GM19395 (cell line): Measurements from ENCODE around the gene PAQR4.

Experiments
- ATAC-seq: cut with Tn5 transposase; IDR thresholded peaks from one replicate; pipeline ENCODE4 v1.9.1; 2021; ENCODE audit warnings: mild to moderate bottlenecking, moderate library complexity; ENCODE audit not compliant: unreplicated experiment

PAQR4 gene

DNA sequence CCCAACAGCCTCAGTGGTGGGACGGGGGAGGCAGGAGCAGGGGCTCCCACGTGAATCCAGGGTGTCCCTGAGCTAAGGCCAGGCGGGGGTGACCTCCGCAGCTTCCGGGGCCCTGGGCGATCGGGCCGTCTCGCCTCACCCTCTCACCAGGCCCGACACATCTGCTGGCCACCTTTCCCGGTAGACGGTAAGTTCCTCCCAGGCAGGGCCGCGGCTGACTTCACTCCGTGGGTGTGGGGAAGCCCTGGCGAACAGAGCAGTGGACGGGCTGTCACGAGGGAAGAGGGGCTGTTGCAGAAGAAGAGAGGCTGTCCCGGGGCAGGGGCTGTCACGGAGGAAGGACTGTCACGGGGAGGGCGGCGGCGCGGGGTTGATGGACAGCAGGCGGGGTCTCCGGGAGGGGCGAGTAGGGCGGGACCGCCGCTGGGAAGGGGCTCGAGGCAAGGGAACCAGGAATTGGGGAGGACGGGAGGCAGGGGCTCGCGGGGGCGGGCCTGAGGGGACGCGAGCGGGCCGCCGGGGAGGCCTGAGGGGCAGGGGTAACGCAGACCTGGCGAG lies 10.6 kb downstream of the PAQR4 start:
- ATAC-seq, result no peak

DNA sequence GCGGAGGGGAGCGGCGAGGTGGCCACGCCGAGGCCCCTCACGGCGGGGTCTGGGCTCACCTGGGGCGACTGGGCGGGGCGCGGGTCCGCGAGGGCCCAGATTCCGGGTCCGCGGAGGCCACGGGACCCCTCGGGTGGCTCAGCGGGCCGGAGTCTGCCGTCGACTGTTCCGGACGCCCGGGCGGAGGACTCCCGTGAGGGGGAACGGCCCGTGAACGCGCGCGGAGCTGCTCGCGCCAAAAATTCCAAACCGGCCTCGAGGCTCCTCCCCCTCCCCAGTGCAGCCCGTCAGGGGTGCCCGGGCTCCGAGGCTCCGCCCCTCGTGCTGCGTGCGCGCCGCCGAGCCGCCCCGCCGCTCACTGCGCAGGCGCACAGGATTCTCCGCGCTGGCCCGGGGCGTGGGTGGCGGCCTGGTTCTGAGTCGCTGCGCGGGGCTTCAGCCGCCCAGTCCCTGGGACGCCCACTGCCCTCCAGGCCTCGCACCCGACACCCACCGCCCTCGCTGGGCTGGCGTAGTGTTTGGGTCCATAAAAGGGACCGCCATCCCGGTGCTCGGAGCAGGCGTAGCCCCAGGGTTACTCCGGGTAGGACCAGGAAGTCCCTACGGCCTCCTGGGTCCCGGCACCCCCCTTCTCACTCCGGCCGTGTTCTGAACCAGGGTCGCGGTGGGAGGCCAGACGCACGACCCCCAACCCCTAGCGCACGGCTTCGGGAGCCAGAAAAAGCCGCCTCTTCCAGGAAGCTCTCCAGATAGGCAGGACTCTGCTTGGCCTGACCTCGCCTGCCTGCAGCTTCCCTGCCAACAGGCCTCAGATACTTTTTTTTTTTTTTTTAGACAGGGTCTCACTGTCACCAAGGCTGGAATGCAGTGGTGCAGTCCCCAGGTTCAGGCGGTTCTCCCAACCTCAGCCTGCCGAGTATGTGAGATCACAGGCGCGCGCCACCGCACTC lies 11.4 kb downstream of the PAQR4 start, which contains the start of gene PKMYT1:
Gene PKMYT1 (minus strand): TSS at position 220 of the 950 bp plus-strand sequence. CDS start 789 bp downstream, outside the sequence.
- ATAC-seq, result peak; percentile 74

DNA sequence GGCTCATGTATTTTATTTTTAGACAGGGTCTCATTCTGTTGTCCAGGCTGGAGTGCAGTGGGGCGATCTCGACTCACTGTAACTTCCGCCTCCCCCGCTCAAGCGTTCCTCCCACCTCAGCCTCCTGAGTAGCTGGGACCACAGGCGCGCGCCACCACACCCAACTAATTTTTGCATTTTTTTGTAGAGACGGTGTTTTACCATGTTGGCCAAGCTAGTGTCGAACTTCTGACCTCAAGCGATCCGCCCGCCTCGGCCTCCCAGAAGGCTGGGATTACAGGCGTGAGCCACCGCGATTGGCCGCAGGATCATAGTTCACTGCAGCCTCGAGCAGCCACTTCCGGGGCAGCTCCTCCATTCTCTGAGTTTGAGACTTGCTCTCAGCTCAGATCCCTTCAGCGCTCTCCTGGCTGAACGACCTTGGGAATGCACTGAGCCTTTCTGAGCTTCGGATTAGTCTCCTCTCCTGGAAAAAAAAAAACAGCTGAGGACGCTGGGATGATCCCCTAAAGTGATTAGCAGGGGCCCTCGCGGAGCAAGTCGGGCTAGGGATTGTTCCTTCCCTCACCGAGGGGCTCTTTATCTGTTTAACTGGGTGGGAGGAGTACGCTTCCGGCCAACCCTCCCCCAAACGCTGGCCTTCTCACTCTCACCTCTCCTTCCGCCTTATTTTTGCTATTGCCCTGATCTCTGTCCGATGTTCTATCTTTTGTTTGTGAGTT lies 12.2 kb downstream of the PAQR4 start:
- no peak for ATAC-seq

DNA sequence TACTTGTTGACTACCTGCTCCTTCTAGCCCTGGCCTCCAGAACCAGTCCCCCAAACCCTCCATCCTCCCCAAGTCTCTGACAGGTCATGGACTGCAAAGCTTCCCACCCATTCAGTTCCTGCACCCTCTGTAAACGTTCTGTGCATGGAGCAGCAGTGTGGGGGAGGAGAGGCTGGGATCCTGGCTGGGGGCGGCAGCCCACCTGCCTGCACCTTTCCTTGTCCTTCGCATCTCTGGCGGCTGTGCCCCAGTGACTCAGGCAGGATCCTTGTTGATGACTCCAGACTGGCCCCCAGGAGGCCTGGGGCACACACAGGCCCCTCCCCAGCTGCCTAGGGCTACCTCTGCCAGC lies 12.7 kb downstream of the PAQR4 start:
- no peak for ATAC-seq

DNA sequence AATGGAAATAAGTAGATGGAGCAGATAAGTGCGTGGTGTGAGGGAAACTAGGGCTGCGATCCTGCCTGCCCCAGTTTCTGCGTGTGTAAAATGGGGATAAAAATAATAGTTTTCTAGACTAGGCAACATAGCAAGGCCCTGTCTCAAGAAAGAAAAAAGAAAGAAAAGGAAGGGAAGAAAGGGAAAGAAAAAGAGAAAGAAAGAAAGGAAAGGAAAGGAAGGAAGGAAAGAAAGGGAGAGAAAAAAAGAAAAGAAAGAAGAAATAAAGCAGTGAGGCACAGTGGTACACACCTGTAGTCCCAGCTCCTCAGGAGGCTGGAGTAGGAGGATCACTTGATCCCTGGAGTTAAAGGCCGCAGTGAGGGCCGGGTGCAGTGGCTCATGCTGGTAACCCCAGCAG lies 13.3 kb downstream of the PAQR4 start:
- no peak for ATAC-seq

DNA sequence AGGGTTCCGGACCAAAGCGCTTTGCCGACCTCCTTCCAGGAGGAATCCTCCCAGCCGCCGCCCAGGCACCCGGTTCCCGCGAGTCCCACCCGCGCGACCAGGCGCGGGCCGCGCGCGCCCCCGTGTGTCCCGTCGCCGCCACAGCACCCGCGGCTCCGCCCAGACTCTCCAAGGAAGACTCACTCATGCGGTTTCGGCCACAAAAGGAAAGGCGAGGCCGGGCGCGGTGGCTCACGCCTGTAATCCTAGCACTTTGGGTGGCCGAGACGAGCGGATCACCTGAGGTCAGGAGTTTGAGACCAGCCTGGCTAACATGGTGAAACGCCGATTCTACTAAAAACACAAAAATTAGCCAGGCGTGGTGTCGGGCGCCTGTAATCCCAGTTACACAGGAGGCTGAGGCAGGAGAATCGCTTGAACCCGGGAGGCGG lies 14.6 kb downstream of the PAQR4 start:
- ATAC-seq, result no peak

DNA sequence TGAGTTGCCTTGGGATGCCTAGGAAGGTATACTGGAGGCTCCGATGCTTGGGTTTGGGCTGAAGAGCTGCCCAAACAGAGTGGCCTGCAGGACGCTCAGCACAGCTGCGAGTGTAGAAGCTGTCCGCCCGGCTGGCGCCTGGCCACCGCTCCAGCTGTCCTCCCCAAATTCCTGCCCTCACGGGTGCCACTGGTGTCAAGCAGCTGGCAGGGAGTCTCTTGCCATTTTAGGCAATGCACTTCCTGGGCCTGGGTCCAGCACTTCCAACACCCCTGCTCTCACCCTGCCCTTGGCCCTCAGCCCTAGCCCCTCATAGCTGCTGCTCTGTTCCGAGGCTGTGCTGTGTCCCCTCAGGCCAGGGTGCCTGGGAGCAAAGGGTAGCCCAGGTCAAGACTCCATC lies 16.3 kb downstream of the PAQR4 start:
- no peak for ATAC-seq

DNA sequence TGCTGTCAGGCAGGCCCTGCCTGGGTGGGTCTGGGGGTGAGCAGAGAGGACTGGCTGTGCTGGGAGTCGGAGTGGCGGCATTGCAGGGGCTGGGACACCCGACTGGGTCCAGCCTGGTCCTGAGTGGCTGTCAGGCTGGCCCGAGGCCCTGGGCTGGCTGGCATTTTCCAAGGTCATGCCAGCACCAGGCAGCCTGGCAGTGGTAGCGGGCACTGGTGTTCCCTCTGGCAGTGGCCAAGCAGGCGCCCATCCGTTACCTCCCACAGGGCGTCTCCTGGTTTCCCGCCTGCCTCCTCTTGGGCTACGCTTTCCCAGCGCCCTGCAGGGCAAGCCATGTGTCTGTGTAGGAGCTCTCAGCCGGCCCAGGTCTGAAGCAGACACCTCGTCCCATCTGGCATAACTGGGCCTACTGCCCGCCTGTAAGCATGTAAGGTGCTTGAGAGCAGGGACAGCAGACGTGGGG lies 16.8 kb downstream of the PAQR4 start:
- no peak for ATAC-seq

DNA sequence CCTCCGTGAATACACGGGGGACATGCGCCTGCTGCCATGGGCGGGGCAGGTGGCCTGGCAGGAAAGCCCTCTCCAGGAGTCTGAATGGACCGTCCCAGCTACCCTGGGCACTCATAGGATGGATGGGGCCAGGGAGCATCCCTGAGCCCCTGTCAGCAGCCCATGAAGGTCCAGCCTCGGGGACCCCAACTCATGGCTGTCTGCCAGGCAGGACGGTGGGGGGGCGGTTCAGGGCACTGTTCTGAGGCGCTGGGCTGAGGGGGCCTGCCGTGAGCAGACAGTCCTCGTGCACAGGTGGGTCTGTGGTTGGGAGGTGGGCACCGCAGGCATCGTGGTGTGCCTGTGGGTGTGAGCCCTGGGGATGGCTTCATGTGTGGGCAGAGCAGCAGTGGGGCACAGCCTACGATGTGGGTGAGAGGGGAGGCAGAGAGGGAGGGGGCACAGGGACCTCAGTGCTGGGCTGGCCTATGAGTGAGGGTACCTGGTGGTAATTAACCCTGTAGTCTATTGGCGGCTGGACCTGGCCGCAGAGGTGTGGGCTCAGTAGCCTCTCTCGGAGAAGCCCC lies 17.6 kb downstream of the PAQR4 start:
- no peak for ATAC-seq

DNA sequence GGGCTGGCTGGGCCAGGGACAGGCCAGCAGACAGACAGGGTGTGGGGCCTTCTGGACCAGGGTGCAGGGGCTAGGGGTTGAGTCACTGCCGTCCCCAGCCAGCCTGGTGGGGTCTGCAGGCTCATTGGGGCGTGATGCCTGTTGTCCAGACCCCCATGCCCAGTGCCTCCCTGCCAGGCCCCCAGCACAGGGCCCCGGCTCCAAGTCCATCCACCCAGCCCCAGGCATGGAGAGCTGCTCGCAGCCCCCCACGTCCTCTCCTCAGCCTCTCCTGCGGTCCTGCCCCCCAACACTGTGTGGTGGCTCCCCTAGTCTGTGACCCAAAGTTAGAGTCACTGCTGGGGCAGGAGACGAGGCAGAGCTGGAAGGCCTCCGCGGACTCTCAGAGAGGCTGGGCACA lies 18.1 kb downstream of the PAQR4 start:
- ATAC-seq, result no peak

DNA sequence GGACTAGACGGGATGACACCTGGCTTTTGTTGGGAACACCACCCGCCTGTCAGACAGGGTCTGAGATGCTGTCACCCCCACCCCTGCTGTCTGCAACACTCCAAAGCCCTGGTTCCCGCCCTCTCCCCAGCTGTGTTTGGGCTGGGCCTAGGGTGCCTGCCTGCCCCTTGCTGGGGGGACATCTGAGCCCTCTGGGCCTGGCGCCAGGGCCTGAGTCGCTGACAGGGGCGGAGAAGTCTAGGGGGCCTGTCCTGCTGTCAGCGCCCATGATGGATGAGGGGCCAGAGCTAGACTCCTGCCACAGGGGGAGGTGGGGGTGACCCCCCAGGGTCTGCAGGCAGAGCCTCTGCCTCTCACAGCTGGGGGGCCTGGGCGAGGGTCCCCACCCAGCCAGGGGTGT lies 18.7 kb downstream of the PAQR4 start:
- ATAC-seq, result no peak

DNA sequence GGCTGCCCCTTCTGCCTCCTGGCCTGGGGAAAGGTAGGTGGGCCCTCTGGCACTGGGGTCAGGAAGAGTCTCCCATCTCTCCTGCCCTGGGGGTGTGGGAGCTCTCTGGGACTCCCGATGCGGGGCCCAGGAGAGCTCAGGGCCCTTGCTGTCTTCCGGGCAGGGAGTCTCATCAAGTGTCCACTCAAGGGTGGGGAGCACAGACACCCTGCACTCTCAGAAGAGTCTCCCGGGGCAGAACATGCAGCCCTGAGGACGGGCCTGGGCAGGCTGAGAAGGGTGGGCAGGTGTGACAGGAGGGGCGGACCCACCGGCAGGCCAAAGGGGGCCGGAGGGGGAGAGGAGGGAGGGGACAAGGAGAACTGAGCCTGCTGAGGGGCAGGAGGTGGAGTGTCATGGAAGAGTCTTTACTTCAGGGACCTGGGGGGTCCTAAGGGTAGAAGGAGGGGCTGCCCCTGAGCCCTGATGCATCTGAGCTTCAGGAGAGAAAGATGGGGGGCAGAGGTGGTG lies 19.5 kb downstream of the PAQR4 start:
- ATAC-seq, result no peak

DNA sequence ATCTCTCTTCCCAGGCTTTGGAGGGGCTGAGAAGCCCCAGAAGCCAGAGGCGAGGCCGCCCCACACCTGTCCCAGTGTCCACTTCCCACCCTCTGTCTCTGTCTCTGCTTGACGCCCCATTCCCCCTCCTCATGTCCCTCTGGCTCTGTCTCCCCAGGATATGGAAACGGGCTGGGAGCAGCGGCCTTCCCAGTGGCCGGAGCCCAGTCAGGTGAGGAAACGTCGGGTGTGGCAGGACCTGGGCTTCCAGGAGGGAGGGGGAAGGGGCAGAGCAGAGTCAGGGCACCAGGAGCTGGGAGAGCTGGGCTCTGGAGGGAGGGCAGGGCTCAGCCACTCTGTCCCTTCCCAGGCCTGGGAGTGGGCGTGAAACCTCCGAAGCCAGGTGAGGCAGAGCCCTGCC lies 21.7 kb downstream of the PAQR4 start:
- no peak for ATAC-seq

DNA sequence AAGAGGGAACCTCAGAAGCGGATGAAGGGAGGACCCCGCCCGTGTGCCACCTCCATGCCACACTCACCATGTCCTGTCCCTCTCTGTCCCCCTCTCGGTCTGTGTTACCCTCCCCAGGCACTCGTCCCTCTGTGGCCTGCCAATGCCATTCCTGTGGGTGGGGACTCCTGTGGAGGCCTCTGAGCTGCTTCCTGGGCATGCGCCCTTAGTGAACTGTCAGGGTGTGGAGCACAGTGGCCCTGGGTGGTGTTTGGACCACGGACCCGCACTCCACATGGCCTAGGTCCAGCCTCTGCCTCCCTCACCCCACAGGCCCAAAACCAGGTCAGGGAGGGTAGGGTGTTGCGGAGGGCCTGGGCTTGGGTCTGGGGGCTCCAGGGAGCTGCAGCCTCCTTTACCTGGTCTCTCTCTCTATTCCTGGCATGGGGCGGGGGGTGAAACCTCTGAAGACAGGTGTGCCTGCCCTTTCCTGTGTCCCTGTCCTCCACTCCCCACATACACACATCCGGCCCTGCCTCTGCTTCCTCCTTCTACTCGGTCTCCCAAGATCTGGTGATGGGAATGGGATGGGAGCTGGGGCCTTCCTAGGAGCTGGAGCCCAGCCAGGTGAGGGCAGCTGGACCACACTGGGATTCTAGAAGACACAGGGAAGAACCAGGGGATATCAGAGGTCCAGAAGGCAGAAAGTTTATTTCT lies 22.6 kb downstream of the PAQR4 start:
- ATAC-seq, result no peak

DNA sequence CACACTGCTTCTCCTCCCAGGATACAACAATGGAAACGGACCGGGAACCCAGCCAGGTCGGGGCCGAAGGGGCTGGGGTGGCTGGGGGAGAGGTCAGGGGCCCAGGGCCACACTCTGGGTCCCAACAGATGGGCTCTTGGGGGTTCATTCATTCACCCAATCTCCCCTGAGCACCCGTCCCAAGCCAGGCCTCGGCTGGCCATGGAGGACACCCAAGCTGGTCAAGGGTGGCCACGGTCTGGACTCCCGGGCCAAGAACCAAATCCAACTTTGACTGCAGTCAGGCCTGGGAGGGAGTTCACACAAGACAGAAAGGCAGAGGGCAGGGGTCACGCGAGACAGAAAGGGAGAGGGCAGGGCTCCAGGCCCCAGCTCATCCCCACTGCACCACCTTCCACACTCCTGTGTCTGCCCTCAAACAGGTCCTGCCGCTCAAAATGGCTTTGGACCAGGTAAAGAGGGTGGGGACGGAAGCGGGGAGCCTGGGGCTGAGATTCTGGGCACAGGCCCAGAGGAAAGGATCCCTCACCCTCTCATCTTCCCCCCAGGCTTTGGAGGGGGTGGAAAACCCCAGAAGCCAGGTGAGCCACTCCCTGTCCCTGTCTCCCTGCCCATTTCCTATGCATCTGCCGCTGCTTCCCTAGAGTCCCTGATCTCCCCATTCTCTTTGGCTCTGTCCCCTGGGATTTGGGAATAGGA lies 23.4 kb downstream of the PAQR4 start:
- no peak for ATAC-seq

DNA sequence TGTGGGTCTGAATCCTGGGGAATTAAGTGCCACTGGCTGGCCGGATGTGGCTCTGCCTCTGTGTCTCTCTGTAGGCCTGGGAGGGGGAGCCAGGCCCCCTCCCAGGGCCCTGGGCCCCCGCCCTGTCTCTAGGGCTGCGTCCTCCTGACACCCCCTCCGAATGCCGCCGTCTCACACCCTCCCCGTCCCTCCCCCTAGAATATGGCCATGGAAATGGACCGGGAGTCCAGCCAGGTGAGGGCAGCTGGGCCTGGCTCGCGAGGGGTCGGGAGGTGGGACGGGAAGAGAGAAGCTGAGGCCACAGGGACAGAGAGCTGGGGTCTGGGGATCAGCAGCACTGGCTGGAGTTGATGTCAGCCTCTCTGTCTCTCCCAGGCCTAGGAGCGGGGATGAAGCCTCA lies 27.1 kb downstream of the PAQR4 start:
- no peak for ATAC-seq

DNA sequence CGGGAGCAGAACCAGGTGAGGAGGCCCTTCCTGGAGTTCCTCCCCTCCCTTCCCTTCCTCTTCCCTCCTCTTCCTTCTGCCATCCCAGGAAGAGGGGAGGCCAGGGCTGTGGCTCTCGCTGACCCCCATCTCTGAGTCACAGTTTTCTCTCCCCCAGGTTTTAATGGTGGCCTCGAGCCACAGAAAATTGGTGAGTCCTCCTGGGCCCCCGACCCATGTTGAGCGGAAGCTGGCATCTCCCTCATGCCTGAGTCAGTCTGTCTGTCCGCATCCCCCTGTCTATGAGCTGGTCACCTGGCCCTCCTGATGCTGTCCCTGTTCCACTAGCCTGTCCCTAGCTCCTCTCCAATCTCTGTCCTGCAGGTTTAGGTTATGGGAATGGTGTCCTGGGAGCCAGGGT lies 30.8 kb downstream of the PAQR4 start:
- no peak for ATAC-seq

DNA sequence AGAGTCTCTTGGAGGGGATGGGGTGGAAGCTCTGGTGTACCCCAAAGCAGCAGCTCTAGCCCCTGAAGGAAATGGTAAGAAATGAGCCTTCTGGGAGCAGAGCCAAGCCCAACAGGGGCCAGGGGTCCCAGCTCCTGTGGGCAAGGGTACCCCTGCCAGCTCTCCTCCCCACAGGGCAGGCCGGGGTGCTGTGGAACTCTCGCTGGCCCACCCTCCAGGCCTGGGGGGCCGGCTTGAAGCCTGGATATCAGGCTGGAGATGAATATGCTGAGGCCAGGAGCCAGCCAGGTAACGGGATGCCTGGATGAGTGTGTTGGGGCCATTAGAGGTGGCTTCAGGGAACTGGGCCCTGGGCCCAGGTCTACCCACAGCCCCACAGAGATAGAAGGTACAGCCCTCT lies 31.4 kb downstream of the PAQR4 start:
- no peak for ATAC-seq

DNA sequence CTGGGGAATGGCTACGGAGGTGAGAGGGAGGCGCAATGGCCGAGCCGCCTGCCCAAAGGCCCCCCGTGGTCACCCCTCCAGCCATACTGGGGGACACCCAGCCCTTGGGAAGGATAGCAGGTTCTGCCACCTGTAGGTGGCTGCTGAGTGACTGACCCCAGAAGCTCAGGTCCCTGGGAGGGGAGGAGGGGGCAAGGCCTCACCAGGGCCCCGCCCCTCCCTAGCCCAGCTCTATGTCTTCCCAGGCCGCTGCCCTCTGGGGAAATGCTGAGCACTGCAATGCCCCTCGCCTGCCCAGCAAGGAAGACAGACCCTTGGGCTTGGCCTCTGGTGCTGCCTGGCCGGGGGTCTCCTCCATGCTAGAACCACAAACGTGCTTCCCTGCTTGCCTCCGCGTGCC lies 32.2 kb downstream of the PAQR4 start:
- ATAC-seq, result no peak
